Suppressor macrophage treated with lipopolysaccharide for 4 hours (primary cell): ENCODE measurements around the gene KMO.

ENCODE experiments used
- DNase-seq: peaks from one replicate; pipeline ENCODE4 v3.0.0-alpha.2; 2020

Gene KMO

GRCh38 chr1:241596633-241597032 lies 64.5 kb downstream of the KMO start:
- DNase-seq, result no peak

GRCh38 chr1:241598249-241598648 lies 66.1 kb downstream of the KMO start:
- no peak for DNase-seq

GRCh38 chr1:241600496-241600901 lies 68.3 kb downstream of the KMO start:
- DNase-seq, result peak; percentile 53

GRCh38 chr1:241603731-241604245 lies 71.6 kb downstream of the KMO start:
- DNase-seq, result peak; percentile 81

GRCh38 chr1:241605146-241605805 lies 73.1 kb downstream of the KMO start:
- no peak for DNase-seq

GRCh38 chr1:241606544-241606943 lies 74.4 kb downstream of the KMO start:
- no peak for DNase-seq

- no peak for DNase-seq
These were observed 75.3 kb downstream of the KMO start for GRCh38 chr1:241607497-241607896.

- DNase-seq, result peak; percentile 74
These were observed 76.3 kb downstream of the KMO start for GRCh38 chr1:241608379-241609033.

- DNase-seq, result no peak
These were observed 78.1 kb downstream of the KMO start for GRCh38 chr1:241610056-241610815.

- peak; percentile 82 for DNase-seq
These were observed 78.9 kb downstream of the KMO start for GRCh38 chr1:241611063-241611462.

GRCh38 chr1:241611736-241612135 lies 79.6 kb downstream of the KMO start:
- peak; percentile 55 for DNase-seq

- peak; percentile 90 for DNase-seq
These were observed 80.6 kb downstream of the KMO start for GRCh38 chr1:241612533-241613477.

- no peak for DNase-seq
These were observed 82.0 kb downstream of the KMO start for GRCh38 chr1:241614144-241614543.

GRCh38 chr1:241614572-241614971 lies 82.4 kb downstream of the KMO start:
- no peak for DNase-seq

- no peak for DNase-seq
These were observed 83.1 kb downstream of the KMO start for GRCh38 chr1:241615043-241615974.

GRCh38 chr1:241617426-241617825 lies 85.2 kb downstream of the KMO start:
- no peak for DNase-seq

- no peak for DNase-seq
These were observed 90.5 kb downstream of the KMO start for GRCh38 chr1:241622669-241623068.

- no peak for DNase-seq
These were observed 92.8 kb downstream of the KMO start for GRCh38 chr1:241624935-241625334.

- peak; percentile 80 for DNase-seq
These were observed 95.5 kb downstream of the KMO start for GRCh38 chr1:241627453-241628259.

GRCh38 chr1:241630005-241630404 lies 97.8 kb downstream of the KMO start:
- no peak for DNase-seq

- no peak for DNase-seq
These were observed 98.3 kb downstream of the KMO start for GRCh38 chr1:241630476-241630875.
